SK-N-SH (cell line): ENCODE data around the gene FYB1. TPM values are rescaled to one million over a fixed set of nuclear protein-coding genes. Genes with fewer than 3 reads are reported as not detected.

Experiments
- CTCF ChIA-PET: fragments of 300-600, 350-600 bp; formaldehyde crosslinking; extraction: SDS; loops from one replicate; lab custom pipeline; 2021; lab: Yijun Ruan, JAX
- POLR2A ChIA-PET: fragments of 350-600 bp; sonication (Branson Sonifier 250); formaldehyde crosslinking; extraction: SDS; loops from one replicate; lab custom pipeline; 2020; ENCODE audit warnings: antibody characterized with exemption, inconsistent platforms; lab: Yijun Ruan, JAX
- DNase-seq: peaks from one replicate; pipeline ENCODE4 v3.0.0; 2012
- H2AFZ ChIP-seq: fragments of 200-600 bp; sonication (generic); 2 replicates; pipeline ENCODE4 v1.8.1; 2016; ENCODE audit warnings: antibody characterized with exemption, mild to moderate bottlenecking, low read depth
- H3F3A ChIP-seq: fragments of 200-600 bp; sonication (generic); replicated peaks from 2 replicates; pipeline ENCODE3; 2016; ENCODE audit warnings: antibody characterized with exemption, mild to moderate bottlenecking; ENCODE audit not compliant: insufficient read depth
- H3K27ac ChIP-seq, 2 experiments: fragments of 200-500 bp in 1 of 2; fragments of 200-600 bp in 1 of 2; sonication (Bioruptor generic) in 1 of 2; sonication (generic), shearing (Covaris generic) in 1 of 2; 2 replicates each; pipeline versions ENCODE4 v1.5.1 to v1.6.1; 2014 to 2016; ENCODE audit warnings: low read depth in 2 of 2, inconsistent platforms in 1 of 2, low read length in 1 of 2, mild to moderate bottlenecking in 1 of 2, mixed read lengths in 1 of 2
- H3K27me3 ChIP-seq: fragments of 200-600 bp; sonication (generic), shearing (Covaris generic); 2 replicates; pipeline ENCODE4 v1.6.1; 2016; ENCODE audit warnings: mixed run types; ENCODE audit not compliant: insufficient read depth
- H3K36me3 ChIP-seq, 2 experiments: fragments of 200-500 bp in 1 of 2; fragments of 200-600 bp in 1 of 2; sonication (Bioruptor generic) in 1 of 2; sonication (generic) in 1 of 2; replicated peaks in 1 of 2; 2 replicates each; pipeline versions ENCODE3 to v1.5.1; 2014 to 2016; ENCODE audit warnings: low read length in 1 of 2, mild to moderate bottlenecking in 1 of 2; ENCODE audit not compliant: insufficient read depth in 2 of 2, control insufficient read depth in 1 of 2
- H3K4me1 ChIP-seq, 2 experiments: fragments of 200-500 bp in 1 of 2; fragments of 200-600 bp in 1 of 2; sonication (Bioruptor generic) in 1 of 2; sonication (generic), shearing (Covaris generic) in 1 of 2; 2 replicates each; pipeline versions ENCODE4 v1.5.1 to v1.6.1; 2014 to 2016; ENCODE audit warnings: low read depth in 1 of 2, low read length in 1 of 2, mixed run types in 1 of 2; ENCODE audit not compliant: insufficient read depth in 2 of 2, control insufficient read depth in 1 of 2
- H3K4me2 ChIP-seq: fragments of 200-600 bp; sonication (generic), shearing (Covaris generic); 2 replicates; pipeline ENCODE4 v1.6.1; 2017; ENCODE audit warnings: mixed run types
- H3K4me3 ChIP-seq, 2 experiments: fragments of 200-500 bp in 1 of 2; fragments of 200-600 bp in 1 of 2; sonication (Bioruptor generic) in 1 of 2; sonication (generic), shearing (Covaris generic) in 1 of 2; 2 replicates each; pipeline versions ENCODE4 v1.5.1 to v1.8.1; 2014 to 2016; ENCODE audit warnings: low read depth in 2 of 2, inconsistent platforms in 1 of 2, low read length in 1 of 2, mild to moderate bottlenecking in 1 of 2, mixed read lengths in 1 of 2, moderate library complexity in 1 of 2
- H3K79me2 ChIP-seq: fragments of 200-600 bp; sonication (generic); 2 replicates; pipeline ENCODE4 v1.8.1; 2017; ENCODE audit warnings: mild to moderate bottlenecking; ENCODE audit not compliant: insufficient read depth
- H3K9ac ChIP-seq: fragments of 200-600 bp; sonication (generic); 2 replicates; pipeline ENCODE4 v1.6.1; 2017; ENCODE audit warnings: mixed run types
- H3K9me2 ChIP-seq: fragments of 200-600 bp; sonication (generic); 2 replicates; pipeline ENCODE4 v1.6.1; 2017; ENCODE audit warnings: mixed run types
- H3K9me3 ChIP-seq: fragments of 200-600 bp; sonication (generic); 2 replicates; pipeline ENCODE4 v1.6.1; 2017; ENCODE audit warnings: mixed run types, mild to moderate bottlenecking, moderate library complexity
- H4K20me1 ChIP-seq: fragments of 200-600 bp; sonication (generic); 2 replicates; pipeline ENCODE4 v1.6.1; 2017; ENCODE audit warnings: mild to moderate bottlenecking, mixed run types; ENCODE audit not compliant: insufficient read depth
- CHD2 ChIP-seq: fragments of 150-350 bp; IDR thresholded peaks from 2 replicates; pipeline ENCODE4 v1.6.1; 2018; ENCODE audit warnings: low read length; ENCODE audit not compliant: partially characterized antibody
- CTCF ChIP-seq: fragments of 200-600 bp; sonication (generic); IDR thresholded peaks from 2 replicates; pipeline ENCODE4 v1.6.1; 2017; ENCODE audit warnings: antibody characterized with exemption, mild to moderate bottlenecking, moderate library complexity
- ELF1 ChIP-seq: IDR thresholded peaks from 2 replicates; pipeline ENCODE4 v1.4.0; 2012
- FOSL2 ChIP-seq: IDR thresholded peaks from 2 replicates; pipeline ENCODE4 v1.4.0; 2012; ENCODE audit warnings: low read depth, mild to moderate bottlenecking, moderate library complexity, borderline replicate concordance
- FOXM1 ChIP-seq: IDR thresholded peaks from 2 replicates; pipeline ENCODE4 v1.4.0; 2012; ENCODE audit warnings: low read depth, mild to moderate bottlenecking
- IRF3 ChIP-seq: fragments of 150-350 bp; IDR thresholded peaks from 2 replicates; pipeline ENCODE4 v1.6.1; 2016; ENCODE audit warnings: mild to moderate bottlenecking, low read depth, low read length
- NRF1 ChIP-seq: IDR thresholded peaks from 2 replicates; pipeline ENCODE4 v1.6.1; 2012; ENCODE audit warnings: low read depth, mild to moderate bottlenecking, low read length
- POLR2AphosphoS5 ChIP-seq: IDR thresholded peaks from 2 replicates; pipeline ENCODE4 v1.6.1; 2012; ENCODE audit warnings: low read depth, low read length
- SIN3A ChIP-seq: IDR thresholded peaks from 2 replicates; pipeline ENCODE4 v1.6.1; 2012; ENCODE audit warnings: low read depth, mild to moderate bottlenecking, low read length, moderate library complexity, borderline replicate concordance
- TEAD4 ChIP-seq: IDR thresholded peaks from 2 replicates; pipeline ENCODE4 v1.4.0; 2012; ENCODE audit warnings: mild to moderate bottlenecking, borderline replicate concordance; ENCODE audit not compliant: insufficient read depth
- USF2 ChIP-seq: fragments of 150-350 bp; IDR thresholded peaks from 2 replicates; pipeline ENCODE4 v1.6.1; 2017; ENCODE audit warnings: antibody characterized with exemption, low read length, low read depth, borderline replicate concordance
- YY1 ChIP-seq: IDR thresholded peaks from 2 replicates; pipeline ENCODE4 v1.4.0; 2012; ENCODE audit warnings: low read depth, mild to moderate bottlenecking
- WGBS: methylation state at CpG from one replicate; pipeline ENCODE4 v1.1.6; 2017; ENCODE audit warnings: low lambda C conversion rate; 5-methylcytosine and 5-hydroxymethylcytosine counted together
- polyA plus RNA-seq, 3 experiments: library from polyadenylated mRNA; depleted of rRNA; stranded (reverse); fragments of >200 nt; gene quantifications; 2 replicates each; pipeline ENCODE4 v1.2.3, GENCODE V29; 2012
- TF ChIP-seq, protein P1 (sequence below): IDR thresholded peaks from 2 replicates; pipeline ENCODE4 v1.4.0; 2012; ENCODE audit warnings: low read depth, borderline replicate concordance
- TF ChIP-seq, protein P2 (sequence below): IDR thresholded peaks from 2 replicates; pipeline ENCODE4 v1.4.0; 2012; ENCODE audit warnings: low read depth, borderline replicate concordance

Gene FYB1
- polyA plus RNA-seq, 1 of the 3 experiments (the other 2 are of a cell fraction): not detected

DNA sequence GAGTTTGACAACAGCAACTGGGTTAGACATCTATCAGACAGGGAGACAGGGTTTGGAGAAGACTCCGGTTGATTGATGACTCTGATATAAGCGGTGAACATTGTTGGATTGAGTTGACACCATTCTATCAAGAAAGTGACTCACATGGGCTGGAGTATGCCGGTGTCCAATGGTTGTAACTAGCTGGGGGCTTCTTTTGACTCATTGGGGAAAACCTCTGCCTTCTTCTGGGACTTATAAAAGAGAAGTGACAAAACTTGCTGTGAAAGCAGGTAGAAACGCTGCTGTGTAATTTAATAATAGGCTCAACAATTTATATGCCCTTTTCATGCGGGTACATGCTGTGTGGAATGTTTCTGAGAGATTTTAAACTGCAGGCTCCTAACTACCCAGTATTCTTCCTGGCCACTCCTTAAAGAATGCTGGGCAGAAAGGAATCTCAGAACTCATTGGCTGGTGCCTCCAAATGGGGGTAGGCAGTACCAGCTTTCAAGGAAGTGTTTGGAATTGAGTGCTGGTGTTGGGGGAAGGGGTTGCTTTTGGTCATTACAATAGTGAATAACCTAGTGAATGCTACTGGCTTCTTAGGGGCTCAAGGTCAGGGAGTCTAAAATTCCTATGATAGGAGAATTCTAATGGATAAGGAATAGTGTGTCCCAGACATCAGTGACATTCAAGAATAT lies 43.9 kb downstream of the FYB1 start:
- no peak overlapping the region for H3K4me2 ChIP-seq
- DNase-seq: no peak
- no peaks in the 10 kb centered on the region for H3K79me2 ChIP-seq
- H3K4me3 ChIP-seq: no peak overlapping the region
- no peaks in the 10 kb centered on the region for H3K4me1 ChIP-seq
- 8% methylated on average over 5 of the region's 5 CpGs for WGBS
- no peak for TF ChIP-seq FOXM1
- no peak for TF ChIP-seq TEAD4
- TF ChIP-seq FOSL2: no peak
- no peak for TF ChIP-seq CTCF
- TF ChIP-seq, protein P1, sequence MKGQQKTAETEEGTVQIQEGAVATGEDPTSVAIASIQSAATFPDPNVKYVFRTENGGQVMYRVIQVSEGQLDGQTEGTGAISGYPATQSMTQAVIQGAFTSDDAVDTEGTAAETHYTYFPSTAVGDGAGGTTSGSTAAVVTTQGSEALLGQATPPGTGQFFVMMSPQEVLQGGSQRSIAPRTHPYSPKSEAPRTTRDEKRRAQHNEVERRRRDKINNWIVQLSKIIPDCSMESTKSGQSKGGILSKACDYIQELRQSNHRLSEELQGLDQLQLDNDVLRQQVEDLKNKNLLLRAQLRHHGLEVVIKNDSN: no peak
- TF ChIP-seq ELF1: no peak
- no peak for TF ChIP-seq POLR2AphosphoS5
- TF ChIP-seq, protein P2, sequence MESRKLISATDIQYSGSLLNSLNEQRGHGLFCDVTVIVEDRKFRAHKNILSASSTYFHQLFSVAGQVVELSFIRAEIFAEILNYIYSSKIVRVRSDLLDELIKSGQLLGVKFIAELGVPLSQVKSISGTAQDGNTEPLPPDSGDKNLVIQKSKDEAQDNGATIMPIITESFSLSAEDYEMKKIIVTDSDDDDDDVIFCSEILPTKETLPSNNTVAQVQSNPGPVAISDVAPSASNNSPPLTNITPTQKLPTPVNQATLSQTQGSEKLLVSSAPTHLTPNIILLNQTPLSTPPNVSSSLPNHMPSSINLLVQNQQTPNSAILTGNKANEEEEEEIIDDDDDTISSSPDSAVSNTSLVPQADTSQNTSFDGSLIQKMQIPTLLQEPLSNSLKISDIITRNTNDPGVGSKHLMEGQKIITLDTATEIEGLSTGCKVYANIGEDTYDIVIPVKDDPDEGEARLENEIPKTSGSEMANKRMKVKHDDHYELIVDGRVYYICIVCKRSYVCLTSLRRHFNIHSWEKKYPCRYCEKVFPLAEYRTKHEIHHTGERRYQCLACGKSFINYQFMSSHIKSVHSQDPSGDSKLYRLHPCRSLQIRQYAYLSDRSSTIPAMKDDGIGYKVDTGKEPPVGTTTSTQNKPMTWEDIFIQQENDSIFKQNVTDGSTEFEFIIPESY: no peak
- no peaks in the 10 kb centered on the region for H3K9me3 ChIP-seq
- ChIA-PET CTCF (no interaction called here), POLR2A (no interaction called here)
- H3F3A ChIP-seq: no peaks in the 10 kb centered on the region
- no peak overlapping the region for H3K9ac ChIP-seq
- H4K20me1 ChIP-seq: no peaks in the 10 kb centered on the region
- H3K36me3 ChIP-seq: no peaks in the 10 kb centered on the region
- no peaks in the 10 kb centered on the region for H3K9me2 ChIP-seq
- no peak overlapping the region for H2AFZ ChIP-seq
- peaks cover 41% of the 10 kb centered on the region for H3K27me3 ChIP-seq
- no peak overlapping the region for H3K27ac ChIP-seq

DNA sequence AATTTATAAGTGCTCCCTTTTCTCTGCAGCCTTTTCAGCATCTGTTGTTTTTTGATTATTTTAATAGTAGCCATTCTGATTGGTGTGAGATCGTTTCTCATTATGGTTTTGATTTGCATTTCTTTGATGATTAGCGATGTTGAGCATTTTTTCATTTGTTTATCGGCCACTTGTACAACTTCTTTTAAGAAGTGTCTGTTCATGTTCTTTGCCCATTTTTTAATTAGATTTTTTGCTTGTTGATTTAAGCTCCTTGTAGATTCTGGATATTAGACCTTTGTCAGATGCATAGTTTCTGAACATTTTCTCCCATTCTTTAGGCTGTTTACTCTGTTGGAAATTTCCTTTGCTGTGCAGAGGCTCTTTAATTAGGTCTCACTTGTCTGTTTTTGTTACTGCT lies 46.3 kb downstream of the FYB1 start:
- ChIA-PET CTCF (interaction anchor here (1.6 kb wide), 1 partner anchor 47 kb away, joined by 3 read pairs; the partner anchor contains the start of gene FYB1), POLR2A (no interaction called here)
- Histone ChIP-seq H3K4me2 (no peak overlapping the region), H3K27me3 (peaks cover 27% of the 10 kb centered on the region), H2AFZ (no peak overlapping the region), H3K9ac (no peak overlapping the region), H3K79me2 (no peaks in the 10 kb centered on the region), H3K36me3 (no peaks in the 10 kb centered on the region), H3K27ac (no peak overlapping the region), H3F3A (no peaks in the 10 kb centered on the region), H4K20me1 (no peaks in the 10 kb centered on the region), H3K4me3 (no peak overlapping the region), H3K9me2 (no peaks in the 10 kb centered on the region), H3K9me3 (no peaks in the 10 kb centered on the region), H3K4me1 (no peaks in the 10 kb centered on the region)
- DNase-seq: no peak
- TF ChIP-seq USF2 (no peak), CTCF (no peak), SIN3A (no peak), YY1 (no peak), NRF1 (no peak), FOXM1 (no peak), IRF3 (no peak), CHD2 (no peak)
- 6% methylated on average over 3 of the region's 3 CpGs for WGBS
